Osteoblast (primary cell): Measurements from ENCODE around the gene ARMC9. TPM values are rescaled to one million over a fixed set of nuclear protein-coding genes. Genes with fewer than 3 reads are reported as not detected.

Experiments
- DNase-seq: peaks from one replicate; pipeline ENCODE4 v3.0.0; 2011; ENCODE audit warnings: low spot score, mixed read lengths; ENCODE audit not compliant: insufficient read length; ENCODE audit errors: missing footprints
- H2AFZ ChIP-seq: 2 replicates; pipeline ENCODE4 v1.6.0; 2011; ENCODE audit warnings: mild to moderate bottlenecking, low read length
- H3K27ac ChIP-seq: 2 replicates; pipeline ENCODE4 v1.5.1; 2011; ENCODE audit warnings: mild to moderate bottlenecking, low read depth, low read length, moderate library complexity
- H3K27me3 ChIP-seq: 2 replicates; pipeline ENCODE4 v1.6.0; 2012; ENCODE audit warnings: mild to moderate bottlenecking, control low read depth, inconsistent platforms, low read length, moderate library complexity; ENCODE audit not compliant: insufficient read depth
- H3K36me3 ChIP-seq: 2 replicates; pipeline ENCODE4 v1.5.1; 2011; ENCODE audit warnings: mild to moderate bottlenecking, low read length, control low read depth, moderate library complexity; ENCODE audit not compliant: insufficient read depth
- H3K4me1 ChIP-seq: 2 replicates; pipeline ENCODE4 v1.5.1; 2011; ENCODE audit warnings: mild to moderate bottlenecking, low read length, control low read depth, moderate library complexity; ENCODE audit not compliant: insufficient read depth
- H3K4me2 ChIP-seq: 2 replicates; pipeline ENCODE4 v1.6.0; 2011; ENCODE audit warnings: mild to moderate bottlenecking, low read length; ENCODE audit not compliant: insufficient read depth
- H3K4me3 ChIP-seq: fragments of 200-600 bp; sonication (generic); 3 replicates; pipeline ENCODE4 v1.5.1; 2012; ENCODE audit warnings: mild to moderate bottlenecking, low read length, inconsistent platforms; ENCODE audit not compliant: insufficient read depth
- H3K79me2 ChIP-seq: 2 replicates; pipeline ENCODE4 v1.6.0; 2012; ENCODE audit warnings: mild to moderate bottlenecking, low read length, control low read depth, inconsistent platforms; ENCODE audit not compliant: insufficient read depth
- H3K9me3 ChIP-seq: 2 replicates; pipeline ENCODE4 v1.5.1; 2011; ENCODE audit warnings: low read depth, low read length, control low read depth
- H4K20me1 ChIP-seq: 2 replicates; pipeline ENCODE4 v1.6.0; 2012; ENCODE audit warnings: mild to moderate bottlenecking, low read length, control low read depth; ENCODE audit not compliant: insufficient read depth
- total RNA-seq: library from RNA; depleted of rRNA; stranded (reverse); fragments of >200 nt; gene quantifications from 2 replicates; pipeline ENCODE4 v1.2.3, GENCODE V29; 2012
- TF ChIP-seq, protein P1 (sequence below): IDR thresholded peaks from 2 replicates; pipeline ENCODE4 v1.5.1; 2011; ENCODE audit warnings: mild to moderate bottlenecking, low read depth, low read length, moderate library complexity; ENCODE audit errors: extremely low read depth

Gene ARMC9
- total RNA-seq, 1 donor, result 221 TPM

DNA sequence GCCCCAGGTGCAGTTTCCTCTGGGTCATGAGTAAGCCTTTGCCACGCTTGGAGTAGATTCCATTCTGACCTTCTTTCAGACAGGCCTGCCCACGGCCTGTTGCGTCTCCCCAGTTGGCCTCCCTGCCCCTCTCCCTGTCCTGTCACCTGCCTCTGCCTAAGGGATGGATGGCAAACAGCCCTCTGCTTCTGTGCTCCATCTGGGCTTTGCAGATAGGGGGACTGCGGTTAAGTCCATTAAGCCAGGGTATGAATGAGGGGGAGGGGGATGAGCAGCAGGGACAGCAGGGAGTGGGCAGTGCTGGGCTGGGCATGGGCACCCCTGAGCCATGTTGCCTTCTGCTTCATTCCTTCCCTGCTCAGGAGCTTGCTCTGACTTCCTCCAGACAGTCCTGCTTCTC is 159.5 kb downstream of the ARMC9 start:
- H3K9me3 ChIP-seq, result no peaks in the 10 kb centered on the region
- no peak overlapping the region for H2AFZ ChIP-seq
- H3K27ac ChIP-seq, result no peak overlapping the region
- no peaks in the 10 kb centered on the region for H3K79me2 ChIP-seq
- H4K20me1 ChIP-seq, result no peaks in the 10 kb centered on the region
- TF ChIP-seq, protein P1, sequence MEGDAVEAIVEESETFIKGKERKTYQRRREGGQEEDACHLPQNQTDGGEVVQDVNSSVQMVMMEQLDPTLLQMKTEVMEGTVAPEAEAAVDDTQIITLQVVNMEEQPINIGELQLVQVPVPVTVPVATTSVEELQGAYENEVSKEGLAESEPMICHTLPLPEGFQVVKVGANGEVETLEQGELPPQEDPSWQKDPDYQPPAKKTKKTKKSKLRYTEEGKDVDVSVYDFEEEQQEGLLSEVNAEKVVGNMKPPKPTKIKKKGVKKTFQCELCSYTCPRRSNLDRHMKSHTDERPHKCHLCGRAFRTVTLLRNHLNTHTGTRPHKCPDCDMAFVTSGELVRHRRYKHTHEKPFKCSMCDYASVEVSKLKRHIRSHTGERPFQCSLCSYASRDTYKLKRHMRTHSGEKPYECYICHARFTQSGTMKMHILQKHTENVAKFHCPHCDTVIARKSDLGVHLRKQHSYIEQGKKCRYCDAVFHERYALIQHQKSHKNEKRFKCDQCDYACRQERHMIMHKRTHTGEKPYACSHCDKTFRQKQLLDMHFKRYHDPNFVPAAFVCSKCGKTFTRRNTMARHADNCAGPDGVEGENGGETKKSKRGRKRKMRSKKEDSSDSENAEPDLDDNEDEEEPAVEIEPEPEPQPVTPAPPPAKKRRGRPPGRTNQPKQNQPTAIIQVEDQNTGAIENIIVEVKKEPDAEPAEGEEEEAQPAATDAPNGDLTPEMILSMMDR, result no peak
- no peaks in the 10 kb centered on the region for H3K27me3 ChIP-seq
- H3K4me2 ChIP-seq, result no peak overlapping the region
- DNase-seq, result no peak
- no peaks in the 10 kb centered on the region for H3K4me1 ChIP-seq
- no peak overlapping the region for H3K4me3 ChIP-seq
- no peaks in the 10 kb centered on the region for H3K36me3 ChIP-seq

DNA sequence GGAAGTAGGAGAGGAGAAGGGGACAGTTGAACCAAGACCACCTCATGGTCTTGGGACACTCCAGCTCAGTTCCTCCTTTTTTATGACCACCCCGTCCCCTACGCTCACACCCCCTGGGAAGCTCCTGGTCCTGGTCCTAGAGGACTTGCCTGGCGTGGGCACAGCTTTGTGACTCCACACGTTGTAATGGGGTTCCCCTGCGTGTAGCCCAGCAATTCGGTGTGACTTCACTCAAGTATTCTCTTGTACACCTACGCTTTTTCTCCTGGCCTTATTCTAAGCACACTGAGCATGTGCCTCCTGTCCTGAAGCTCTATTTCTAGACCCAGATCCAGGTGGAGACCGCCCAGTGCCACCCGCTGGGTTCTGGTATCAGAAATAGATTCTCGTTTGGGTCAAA is 161.0 kb downstream of the ARMC9 start:
- Histone ChIP-seq H3K4me2 (no peak overlapping the region), H3K27ac (no peak overlapping the region), H3K4me1 (no peaks in the 10 kb centered on the region), H3K27me3 (no peaks in the 10 kb centered on the region), H3K4me3 (no peak overlapping the region), H3K36me3 (no peaks in the 10 kb centered on the region), H4K20me1 (no peaks in the 10 kb centered on the region), H2AFZ (no peak overlapping the region), H3K9me3 (no peaks in the 10 kb centered on the region), H3K79me2 (no peaks in the 10 kb centered on the region)
- DNase-seq, result no peak
- TF ChIP-seq, protein P1, result no peak

DNA sequence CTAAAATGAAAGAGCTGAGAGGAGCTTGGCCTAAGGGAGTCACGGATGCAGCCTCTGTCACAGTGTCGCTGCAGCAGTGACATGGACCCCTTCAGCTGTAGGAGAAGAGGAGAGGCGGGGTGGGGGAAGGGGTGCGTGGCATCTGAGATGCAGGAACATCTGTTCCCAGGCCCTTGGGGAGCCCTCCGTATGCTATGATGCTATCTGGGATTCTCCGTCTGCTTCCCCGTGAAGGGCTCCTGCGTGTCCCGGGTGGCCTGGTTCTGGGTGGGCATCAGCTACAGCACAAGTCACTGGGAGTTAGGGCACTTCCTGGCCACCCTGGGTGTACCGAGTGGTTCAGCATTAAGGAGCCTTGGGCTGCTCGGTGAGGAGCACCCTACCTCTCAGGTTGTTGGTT is 161.5 kb downstream of the ARMC9 start:
- Histone ChIP-seq H2AFZ (no peak overlapping the region), H3K4me2 (no peak overlapping the region), H4K20me1 (no peaks in the 10 kb centered on the region), H3K4me3 (no peak overlapping the region), H3K9me3 (no peaks in the 10 kb centered on the region), H3K27ac (no peak overlapping the region), H3K79me2 (no peaks in the 10 kb centered on the region), H3K36me3 (no peaks in the 10 kb centered on the region), H3K27me3 (no peaks in the 10 kb centered on the region), H3K4me1 (peaks cover under 1% of the 10 kb centered on the region)
- TF ChIP-seq, protein P1, result no peak
- no peak for DNase-seq

DNA sequence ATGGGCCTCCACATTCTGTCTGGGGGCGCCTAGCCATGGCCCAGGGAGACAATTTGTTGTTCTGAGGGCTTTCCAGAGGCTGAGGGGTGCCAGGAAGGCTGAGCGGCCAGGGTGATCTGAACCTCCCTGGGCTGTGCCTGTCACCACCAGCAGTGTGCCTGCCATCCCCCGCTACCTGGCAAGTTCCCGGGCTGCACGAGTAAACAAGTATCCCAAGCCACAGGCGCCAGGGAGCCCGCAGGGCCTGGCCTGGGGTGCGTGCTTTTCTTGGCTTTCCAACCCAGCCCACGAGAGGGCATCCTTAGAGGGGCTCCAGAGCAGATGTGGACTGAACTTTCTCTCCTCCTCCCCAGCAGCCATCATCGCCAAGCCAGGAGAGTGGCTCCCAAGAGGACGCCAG is 162.0 kb downstream of the ARMC9 start:
- Histone ChIP-seq H3K27me3 (no peaks in the 10 kb centered on the region), H2AFZ (no peak overlapping the region), H3K79me2 (no peaks in the 10 kb centered on the region), H4K20me1 (no peaks in the 10 kb centered on the region), H3K36me3 (no peaks in the 10 kb centered on the region), H3K4me3 (no peak overlapping the region), H3K27ac (no peak overlapping the region), H3K9me3 (no peaks in the 10 kb centered on the region), H3K4me1 (peaks cover 5% of the 10 kb centered on the region), H3K4me2 (no peak overlapping the region)
- TF ChIP-seq, protein P1, result no peak
- no peak for DNase-seq
